ENCODE results near the gene GAS1. TPM values are rescaled to one million over a fixed set of nuclear protein-coding genes. Genes with fewer than 3 reads are reported as not detected.

GAS1 gene
- total and polyA plus RNA-seq, 2 of the 4 experiments (the other 2 are of a cell fraction), result 1.8 to 2.2 TPM

- no peaks in the 10 kb centered on the region for H3K36me3 ChIP-seq (ENCODE audit: control insufficient read depth, insufficient read depth, low read length)
- no peaks in the 10 kb centered on the region for H3K4me1 ChIP-seq (ENCODE audit: control insufficient read depth, insufficient read depth, low read length)
- H2AK5ac ChIP-seq (ENCODE audit: low read depth, low read length), result no peak overlapping the region
- no peak overlapping the region for H3K56ac ChIP-seq (ENCODE audit: extremely low read depth, insufficient read depth, low read length)
- no peak overlapping the region for H4K5ac ChIP-seq (ENCODE audit: low read depth, low read length)
- H3K27ac ChIP-seq (ENCODE audit: insufficient read depth, low read length), result no peak overlapping the region
- no peak overlapping the region for H3K23ac ChIP-seq (ENCODE audit: low read depth, low read length)
- H4K20me1 ChIP-seq (ENCODE audit: insufficient read depth, low read length), result no peaks in the 10 kb centered on the region
- BruUV-seq (replicated peaks), result no TSS peak
- POLR2A ChIA-PET (ENCODE audit: unreplicated experiment), result no interaction called here
- no CpG with 5 or more reads among the region's 1 CpG for WGBS, 2 experiments (ENCODE audit: extremely low coverage in 2 of 2, insufficient read length in 1 of 2)
- H2AFZ ChIP-seq (replicated peaks; ENCODE audit: low read length, poor library complexity), result no peak overlapping the region
- H3K4ac ChIP-seq (ENCODE audit: low read depth, low read length), result no peak overlapping the region
- in situ Hi-C loops (cut with MboI; ENCODE audit: low sequenced_read_pairs), result no loop called here
- no peak overlapping the region for H3K4me2 ChIP-seq (ENCODE audit: low read depth, low read length)
- no peak overlapping the region for H3K18ac ChIP-seq (ENCODE audit: low read depth, low read length)
- no peaks in the 10 kb centered on the region for H3K9me3 ChIP-seq (ENCODE audit: control insufficient read depth, insufficient read depth, low read length)
- no peak overlapping the region for H3K4me3 ChIP-seq (ENCODE audit: insufficient read depth, low read depth, low read length)
- H2BK20ac ChIP-seq (ENCODE audit: low read depth, low read length), result no peak overlapping the region
- no peak overlapping the region for H2BK15ac ChIP-seq (ENCODE audit: low read depth, low read length)
- CTCF ChIA-PET, result no interaction called here
- H3K9me1 ChIP-seq (ENCODE audit: insufficient read depth, low read length), result no peaks in the 10 kb centered on the region
- H4K8ac ChIP-seq (ENCODE audit: low read depth in 2 of 2, low read length in 2 of 2), result no peak overlapping the region
- no peak overlapping the region for H3K9ac ChIP-seq (ENCODE audit: low read depth, low read length)
- no peaks in the 10 kb centered on the region for H3K79me1 ChIP-seq (ENCODE audit: low read depth in 1 of 2, low read length in 2 of 2)
- TF ChIP-seq NFE2L2 (IDR thresholded peaks at IDR 0.05; ENCODE audit: low read depth, low read length) (no peak), SMC3 (IDR thresholded peaks at IDR 0.05; ENCODE audit: low read depth, low read length) (no peak), MXI1 (IDR thresholded peaks at IDR 0.05; ENCODE audit: borderline replicate concordance, low read depth, low read length) (no peak), RCOR1 (IDR thresholded peaks at IDR 0.05; ENCODE audit: insufficient replicate concordance, low read length) (no peak)
- no peak for ATAC-seq (ENCODE audit: low read depth)
- no peaks in the 10 kb centered on the region for H3K27me3 ChIP-seq (ENCODE audit: control insufficient read depth, insufficient read depth, low read length)
- H2BK120ac ChIP-seq (ENCODE audit: low read depth, low read length), result no peak overlapping the region
- DNase-seq, result no peak
- H2BK5ac ChIP-seq (ENCODE audit: low read depth, low read length, poor library complexity, severe bottlenecking), result no peak overlapping the region
- dilution Hi-C loops (cut with HindIII; ENCODE audit: low sequenced_read_pairs, unreplicated experiment), result no loop called here
- intact Hi-C loops (cut with micrococcal nuclease), result no loop called here
- H4K91ac ChIP-seq (ENCODE audit: insufficient read depth, low read depth, low read length), result no peak overlapping the region
- H3K14ac ChIP-seq (replicated peaks; ENCODE audit: low read depth, low read length), result no peak overlapping the region
- H2AK9ac ChIP-seq (replicated peaks; ENCODE audit: low read depth, low read length, poor library complexity), result no peak overlapping the region
Observed at GRCh38 chr9:86994231-86994630, 46.9 kb upstream of the GAS1 start.

Data from IMR-90 (cell line).